Adrenal gland (tissue), 12 donors: ENCODE data around the gene SSB. TPM values are rescaled to one million over a fixed set of nuclear protein-coding genes. Genes with fewer than 3 reads are reported as not detected.
"Not testable (repeated sequence)": the region's sequence is repeated elsewhere in the genome, so short reads cannot be mapped to it uniquely, and the experiment has no call there.

Source experiments
- DNase-seq, 7 donors: peaks; one replicate each; pipeline ENCODE4 v3.0.0-alpha.2; 2019 to 2020
- H3K27ac ChIP-seq, 5 donors: fragments of 200-600 bp; sonication (generic) in 4 of 5; 1 replicate in 3 of 5; 2 replicates in 2 of 5; pipeline versions ENCODE4 v1.5.1 to v1.8.0; 2016 to 2020; ENCODE audit warnings: mild to moderate bottlenecking in 1 of 5
- H3K27me3 ChIP-seq: fragments of 200-600 bp; 2 replicates; pipeline ENCODE4 v1.8.0; 2021
- H3K36me3 ChIP-seq, 2 donors: fragments of 200-600 bp; replicated peaks in 1 of 2; 1 replicate in 1 of 2; 2 replicates in 1 of 2; pipeline versions ENCODE4 v1.5.1 to v1.8.0; 2018 to 2022
- H3K4me1 ChIP-seq, 2 donors: fragments of 200-600 bp; replicated peaks in 1 of 2; 1 replicate in 1 of 2; 2 replicates in 1 of 2; pipeline versions ENCODE4 v1.5.1 to v1.8.0; 2018 to 2021
- H3K4me3 ChIP-seq, 4 donors: fragments of 200-600 bp; sonication (generic) in 3 of 4; one replicate each; pipeline ENCODE4 v1.5.1; 2016 to 2018
- H3K9me3 ChIP-seq, 3 donors: fragments of 200-600 bp; sonication (generic) in 1 of 3; replicated peaks in 1 of 3; 1 replicate in 2 of 3; 2 replicates in 1 of 3; pipeline versions ENCODE4 v1.5.1 to v1.8.0; 2016 to 2021
- CTCF ChIP-seq, 6 experiments: fragments of 450-650 bp in 4 of 6; fragments of 200-600 bp in 2 of 6; sonication (generic) in 1 of 6; IDR thresholded peaks; 1 replicate in 5 of 6; 2 replicates in 1 of 6; pipeline versions ENCODE4 v1.5.1 to v1.8.0; 2016 to 2021; ENCODE audit warnings: antibody characterized with exemption in 6 of 6, mild to moderate bottlenecking in 2 of 6, moderate library complexity in 1 of 6
- POLR2A ChIP-seq, 2 donors: fragments of 450-650 bp; IDR thresholded peaks; one replicate each; pipeline ENCODE4 v1.6.1; 2017; ENCODE audit warnings: antibody characterized with exemption in 2 of 2, mild to moderate bottlenecking in 2 of 2, moderate library complexity in 1 of 2
- WGBS, 4 donors: extraction: QIAGEN DNeasy Blood & Tissue Kit in 2 of 4; methylation state at CpG; one replicate each; pipeline versions ENCODE4 v1.1.5 to v1.1.7; 2013 to 2017; 5-methylcytosine and 5-hydroxymethylcytosine counted together
- intact Hi-C, 2 donors: fragments of 100-400 bp; cut with DNase I; formaldehyde crosslinking; loops; one replicate each; pipeline versions ENCODE4 v1.14.1 to v1.15.0; 2022 to 2023
- polyA plus RNA-seq, 3 donors: library from polyadenylated mRNA; stranded (reverse); fragments of 200-250 nt in 2 of 3; fragments of 350-450 nt in 1 of 3; fragmentation: Illumina TruSeq in 1 of 3; extraction: RNeasy Lipid Tissue Mini Kit (QIAGEN cat#74804) in 1 of 3; gene quantifications; one replicate each; pipeline ENCODE4 v1.2.3, GENCODE V29; 2013 to 2014
- total RNA-seq, 9 donors: library from RNA; depleted of rRNA in 4 of 9; stranded (reverse); fragments of >200 nt in 4 of 9; fragments of 120-200 nt in 1 of 9; fragmentation: NEBNext Ultra II Directional in 1 of 9; extraction: Animal tissue kit (Norgen Biotek cat#: 25700) in 1 of 9; gene quantifications; one replicate each; pipeline versions ENCODE4 v1.1.0 to v1.2.4, GENCODE V29; 2013 to 2023
- donor health status: healthy with polysubstance abuse.
- donor health status: Bipolar disorder and iron deficiency.
- donor health status: DM: yes; HTN: yes; CAD: no.
- donor health status: DM: no; HTN: no; CAD: no.
- donor health status: DM: no; HTN: no; CAD: no.
- donor health status: DM: yes; HTN: yes; CAD: no.

SSB gene
- total and polyA plus RNA-seq, 12 donors = 30.1 to 210 (median 73.3) TPM

- DNase-seq = no peak
- no peak overlapping the region for H3K4me3 ChIP-seq
- peaks cover 0 to 18% of the 10 kb centered on the region in 2 donors for H3K4me1 ChIP-seq
- TF ChIP-seq CTCF (IDR thresholded peaks at IDR 0.05) (no peak), POLR2A (IDR thresholded peaks at IDR 0.05) (no peak)
- intact Hi-C loops = no loop called here
- no peaks in the 10 kb centered on the region for H3K9me3 ChIP-seq
- no peak overlapping the region for H3K27ac ChIP-seq
- no peaks in the 10 kb centered on the region for H3K27me3 ChIP-seq
- H3K36me3 ChIP-seq = peaks cover 0 to 29% of the 10 kb centered on the region in 2 donors
Measured at GRCh38 chr2:169818241-169818640, 19.6 kb downstream of the SSB start.

GRCh38 chr2:169819106-169819505, 20.4 kb downstream of the SSB start:
- no peak overlapping the region for H3K27ac ChIP-seq
- H3K4me1 ChIP-seq = peaks cover 3 to 26% of the 10 kb centered on the region in 2 donors
- intact Hi-C loops = no loop called here
- H3K27me3 ChIP-seq = no peaks in the 10 kb centered on the region
- no peak overlapping the region for H3K4me3 ChIP-seq
- H3K36me3 ChIP-seq = peaks cover 0 to 21% of the 10 kb centered on the region in 2 donors
- DNase-seq = no peak
- H3K9me3 ChIP-seq = no peaks in the 10 kb centered on the region
- TF ChIP-seq CTCF (IDR thresholded peaks at IDR 0.05) (no peak), POLR2A (IDR thresholded peaks at IDR 0.05) (no peak)
- 84 to 92% (median 86%) methylated on average over 1 of the region's 1 CpG for WGBS, 4 donors

- H3K4me1 ChIP-seq = peaks cover 3 to 27% of the 10 kb centered on the region in 2 donors
- H3K4me3 ChIP-seq, H3K9me3 ChIP-seq, H3K27me3 ChIP-seq, DNase-seq, H3K27ac ChIP-seq: not testable (repeated sequence)
- 85 to 92% (median 90%) methylated on average over 7 of the region's 7 CpGs for WGBS, 4 donors
- intact Hi-C loops = loop anchor here (10.0 kb wide), 2 partner anchors 65 to 105 kb away; no protein-coding TSS in a partner anchor
- peaks cover 0 to 15% of the 10 kb centered on the region in 2 donors for H3K36me3 ChIP-seq
Measured at GRCh38 chr2:169820101-169820500, 21.4 kb downstream of the SSB start.

GRCh38 chr2:169822036-169822435, 23.4 kb downstream of the SSB start:
- TF ChIP-seq CTCF (IDR thresholded peaks at IDR 0.05) (no peak), POLR2A (IDR thresholded peaks at IDR 0.05) (no peak)
- DNase-seq = no peak
- intact Hi-C loops = loop anchor here (10.0 kb wide), 2 partner anchors 63 to 103 kb away; no protein-coding TSS in a partner anchor
- Histone ChIP-seq H3K27me3 (no peaks in the 10 kb centered on the region), H3K27ac (no peak overlapping the region), H3K36me3 (peaks cover 0 to 3% of the 10 kb centered on the region in 2 donors), H3K4me3 (no peak overlapping the region), H3K9me3 (no peaks in the 10 kb centered on the region), H3K4me1 (peaks cover 3 to 32% of the 10 kb centered on the region in 2 donors)
- 69 to 74% (median 72%) methylated on average over 3 of the region's 3 CpGs for WGBS, 4 donors

- Histone ChIP-seq H3K9me3 (no peaks in the 10 kb centered on the region), H3K4me3 (peak overlapping the region in 1 of 4 donors; percentile 68), H3K27me3 (no peaks in the 10 kb centered on the region), H3K27ac (no peak overlapping the region), H3K4me1 (peaks cover 3 to 33% of the 10 kb centered on the region in 2 donors), H3K36me3 (peaks cover 0 to under 1% of the 10 kb centered on the region in 2 donors)
- no peak for DNase-seq
- WGBS, 4 donors = 78 to 84% (median 81%) methylated on average over 4 of the region's 4 CpGs
- intact Hi-C loops = loop anchor here (10.0 kb wide), 2 partner anchors 62 to 102 kb away; no protein-coding TSS in a partner anchor
- TF ChIP-seq POLR2A (IDR thresholded peaks at IDR 0.05) (no peak), CTCF (IDR thresholded peaks at IDR 0.05) (no peak)
Measured at GRCh38 chr2:169822785-169823392, 24.2 kb downstream of the SSB start.
